Astrocyte of the spinal cord (primary cell): Measurements from ENCODE around the gene MRPS14.

Source experiments
- DNase-seq: peaks from one replicate; pipeline ENCODE4 v3.0.0; 2011; ENCODE audit warnings: low read depth, low spot score
- H3K4me3 ChIP-seq: 2 replicates; pipeline ENCODE4 v1.5.1; 2011; ENCODE audit warnings: low read depth, mild to moderate bottlenecking, low read length, moderate library complexity
- in situ Hi-C: cut with HindIII; loops from 2 replicates; pipeline ENCODE4 v1.10.0; 2017; ENCODE audit warnings: low sequenced_read_pairs
- TF ChIP-seq, protein P1 (sequence below): IDR thresholded peaks from 2 replicates; pipeline ENCODE4 v1.5.1; 2012; ENCODE audit warnings: low read depth, mild to moderate bottlenecking, low read length, inconsistent platforms

MRPS14 gene

DNA sequence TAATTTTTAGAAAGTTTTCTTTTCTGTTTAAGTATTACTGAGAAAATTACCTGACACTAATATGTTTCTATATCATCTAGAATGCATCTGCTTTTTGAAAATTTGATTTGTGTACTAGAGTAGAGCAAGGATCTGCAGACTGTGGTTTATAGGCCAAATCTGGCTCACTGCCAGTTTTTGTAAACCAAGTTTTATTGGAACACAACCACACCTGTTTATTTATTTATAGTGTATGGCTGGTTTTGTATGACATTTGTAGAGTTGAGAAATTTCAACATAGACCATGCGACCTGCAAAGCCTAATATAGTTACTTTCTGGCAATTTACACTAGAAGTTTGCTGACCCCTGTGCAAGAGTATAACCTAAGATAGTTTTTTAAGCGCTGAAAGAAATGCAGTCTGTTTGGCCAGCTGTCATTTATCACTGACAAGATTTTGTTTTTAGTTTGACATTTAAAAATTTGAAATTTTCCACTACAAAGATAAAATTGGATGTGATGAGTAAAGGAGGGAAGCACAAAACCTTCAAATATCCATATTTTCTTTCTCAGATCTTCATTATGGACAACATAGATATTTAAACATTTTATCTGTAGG, 59.6 kb downstream of the MRPS14 start:
- in situ Hi-C loops: no loop called here
- no peak overlapping the region for H3K4me3 ChIP-seq
- TF ChIP-seq, protein P1, sequence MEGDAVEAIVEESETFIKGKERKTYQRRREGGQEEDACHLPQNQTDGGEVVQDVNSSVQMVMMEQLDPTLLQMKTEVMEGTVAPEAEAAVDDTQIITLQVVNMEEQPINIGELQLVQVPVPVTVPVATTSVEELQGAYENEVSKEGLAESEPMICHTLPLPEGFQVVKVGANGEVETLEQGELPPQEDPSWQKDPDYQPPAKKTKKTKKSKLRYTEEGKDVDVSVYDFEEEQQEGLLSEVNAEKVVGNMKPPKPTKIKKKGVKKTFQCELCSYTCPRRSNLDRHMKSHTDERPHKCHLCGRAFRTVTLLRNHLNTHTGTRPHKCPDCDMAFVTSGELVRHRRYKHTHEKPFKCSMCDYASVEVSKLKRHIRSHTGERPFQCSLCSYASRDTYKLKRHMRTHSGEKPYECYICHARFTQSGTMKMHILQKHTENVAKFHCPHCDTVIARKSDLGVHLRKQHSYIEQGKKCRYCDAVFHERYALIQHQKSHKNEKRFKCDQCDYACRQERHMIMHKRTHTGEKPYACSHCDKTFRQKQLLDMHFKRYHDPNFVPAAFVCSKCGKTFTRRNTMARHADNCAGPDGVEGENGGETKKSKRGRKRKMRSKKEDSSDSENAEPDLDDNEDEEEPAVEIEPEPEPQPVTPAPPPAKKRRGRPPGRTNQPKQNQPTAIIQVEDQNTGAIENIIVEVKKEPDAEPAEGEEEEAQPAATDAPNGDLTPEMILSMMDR: no peak
- no peak for DNase-seq
